Measurements from ENCODE around the gene FAXDC2. TPM values are rescaled to one million over a fixed set of nuclear protein-coding genes. Genes with fewer than 3 reads are reported as not detected.

Gene FAXDC2
- total RNA-seq, 1 experiment from 2014 or later = 4.2 TPM

GRCh38 chr5:154871734-154872133, 21.3 kb upstream of the FAXDC2 start:
- no peak for DNase-seq
- Histone ChIP-seq H3K9me3 (replicated peaks) (no peaks in the 10 kb centered on the region), H3K27ac (no peak overlapping the region), H3K4me3 (no peak overlapping the region), H3K36me3 (peaks cover 56% of the 10 kb centered on the region), H3K27me3 (no peaks in the 10 kb centered on the region), H3K4me1 (no peaks in the 10 kb centered on the region; the same call in 1 of the 2 replicates)

- DNase-seq = peak; percentile 52 to 62
- no peak overlapping the region for H3K4me3 ChIP-seq
- no peaks in the 10 kb centered on the region for H3K9me3 ChIP-seq (replicated peaks)
- H3K27me3 ChIP-seq = no peaks in the 10 kb centered on the region
- H3K4me1 ChIP-seq = no peaks in the 10 kb centered on the region; the same call in 1 of the 2 replicates
- no peak overlapping the region for H3K27ac ChIP-seq
- H3K36me3 ChIP-seq = peaks cover 53% of the 10 kb centered on the region
Observed at GRCh38 chr5:154868702-154869101, 18.3 kb upstream of the FAXDC2 start.

- no peaks in the 10 kb centered on the region for H3K27me3 ChIP-seq
- no peak overlapping the region for H3K27ac ChIP-seq
- H3K36me3 ChIP-seq = peaks cover 41% of the 10 kb centered on the region
- no peak for DNase-seq
- H3K9me3 ChIP-seq (replicated peaks) = no peaks in the 10 kb centered on the region
- no peak overlapping the region for H3K4me3 ChIP-seq
- no peaks in the 10 kb centered on the region; the same call in 1 of the 2 replicates for H3K4me1 ChIP-seq
Observed at GRCh38 chr5:154866841-154867240, 16.4 kb upstream of the FAXDC2 start.

- Histone ChIP-seq H3K27ac (no peak overlapping the region), H3K9me3 (replicated peaks) (no peaks in the 10 kb centered on the region), H3K36me3 (peaks cover 31% of the 10 kb centered on the region), H3K4me3 (no peak overlapping the region), H3K4me1 (no peaks in the 10 kb centered on the region; the same call in 1 of the 2 replicates), H3K27me3 (no peaks in the 10 kb centered on the region)
- DNase-seq = no peak
Observed at GRCh38 chr5:154865466-154866184, 15.2 kb upstream of the FAXDC2 start.

GRCh38 chr5:154863291-154864080, 13.1 kb upstream of the FAXDC2 start:
- Histone ChIP-seq H3K36me3 (peaks cover 28% of the 10 kb centered on the region), H3K27ac (no peak overlapping the region), H3K4me3 (no peak overlapping the region), H3K4me1 (peaks cover 2% of the 10 kb centered on the region; the same call in 1 of the 2 replicates), H3K9me3 (replicated peaks) (no peaks in the 10 kb centered on the region), H3K27me3 (no peaks in the 10 kb centered on the region)
- DNase-seq = no peak

- H3K4me1 ChIP-seq = 0 out of 2 replicates have a peak, but pooled peaks cover 2% of the 10 kb centered on the region
- H3K27ac ChIP-seq = no peak overlapping the region
- no peak overlapping the region for H3K4me3 ChIP-seq
- H3K27me3 ChIP-seq = no peaks in the 10 kb centered on the region
- peaks cover 26% of the 10 kb centered on the region for H3K36me3 ChIP-seq
- H3K9me3 ChIP-seq (replicated peaks) = no peaks in the 10 kb centered on the region
- DNase-seq = no peak
Observed at GRCh38 chr5:154862766-154863165, 12.4 kb upstream of the FAXDC2 start.

- Histone ChIP-seq H3K27me3 (no peaks in the 10 kb centered on the region), H3K27ac (no peak overlapping the region), H3K4me1 (0 out of 2 replicates have a peak, but pooled peaks cover 2% of the 10 kb centered on the region), H3K4me3 (no peak overlapping the region), H3K9me3 (replicated peaks) (no peaks in the 10 kb centered on the region), H3K36me3 (peaks cover 24% of the 10 kb centered on the region)
- DNase-seq = no peak
Observed at GRCh38 chr5:154861946-154862345, 11.5 kb upstream of the FAXDC2 start.

- no peaks in the 10 kb centered on the region for H3K27me3 ChIP-seq
- 0 out of 2 replicates have a peak, but pooled peaks cover 2% of the 10 kb centered on the region for H3K4me1 ChIP-seq
- H3K36me3 ChIP-seq = peaks cover 20% of the 10 kb centered on the region
- DNase-seq = no peak
- H3K4me3 ChIP-seq = no peak overlapping the region
- H3K9me3 ChIP-seq (replicated peaks) = no peaks in the 10 kb centered on the region
- no peak overlapping the region for H3K27ac ChIP-seq
Observed at GRCh38 chr5:154860765-154861164, 10.4 kb upstream of the FAXDC2 start.

- DNase-seq = no peak
- no peaks in the 10 kb centered on the region for H3K27me3 ChIP-seq
- no peak overlapping the region; the same call in 1 of the 2 replicates for H3K4me3 ChIP-seq
- peaks cover 13% of the 10 kb centered on the region for H3K36me3 ChIP-seq
- H3K4me1 ChIP-seq = 0 out of 2 replicates have a peak, but pooled peaks cover 2% of the 10 kb centered on the region
- H3K9me3 ChIP-seq (replicated peaks) = no peaks in the 10 kb centered on the region
- no peak overlapping the region for H3K27ac ChIP-seq
Observed at GRCh38 chr5:154860123-154860522, 9.7 kb upstream of the FAXDC2 start.

- DNase-seq = peak in 1 of 2 experiments; percentile 23
- H3K27ac ChIP-seq = peak overlapping the region; percentile 92
- H3K4me3 ChIP-seq = peak overlapping the region; percentile 73
- no peaks in the 10 kb centered on the region for H3K27me3 ChIP-seq
- 0 out of 2 replicates have a peak, but pooled peaks cover 2% of the 10 kb centered on the region for H3K4me1 ChIP-seq
- H3K9me3 ChIP-seq (replicated peaks) = no peaks in the 10 kb centered on the region
- H3K36me3 ChIP-seq = 0 out of 2 replicates have a peak, but pooled peaks cover 6% of the 10 kb centered on the region
Observed at GRCh38 chr5:154858972-154859871, 8.8 kb upstream of the FAXDC2 start.

- no peaks in the 10 kb centered on the region for H3K27me3 ChIP-seq
- no peaks in the 10 kb centered on the region for H3K9me3 ChIP-seq (replicated peaks)
- H3K4me3 ChIP-seq = peak within 1 kb of the TSS; percentile 73
- peak; percentile 98 to 99 for DNase-seq
- 0 out of 2 replicates have a peak, but pooled peaks cover 2% of the 10 kb centered on the region for H3K4me1 ChIP-seq
- H3K27ac ChIP-seq = peak within 1 kb of the TSS; percentile 92
- H3K36me3 ChIP-seq = 0 out of 2 replicates have a peak, but pooled peaks cover 4% of the 10 kb centered on the region
Observed at GRCh38 chr5:154858297-154858971, 8.0 kb upstream of the FAXDC2 start, which contains the start of gene CNOT8. TSS of gene CNOT8 (plus strand) at chr5:154858627. CDS start at chr5:154863279, 4,652 bp downstream.

GRCh38 chr5:154857530-154858296, 7.3 kb upstream of the FAXDC2 start:
- peak overlapping the region; percentile 92 for H3K27ac ChIP-seq
- peak overlapping the region; percentile 73 for H3K4me3 ChIP-seq
- H3K36me3 ChIP-seq = no peaks in the 10 kb centered on the region
- peak; percentile 97 to 98 for DNase-seq
- no peaks in the 10 kb centered on the region for H3K27me3 ChIP-seq
- H3K4me1 ChIP-seq = 0 out of 2 replicates have a peak, but pooled peaks cover 2% of the 10 kb centered on the region
- no peaks in the 10 kb centered on the region for H3K9me3 ChIP-seq (replicated peaks)

GRCh38 chr5:154851351-154851750, 948 bp upstream of the FAXDC2 start:
- 0 out of 2 replicates have a peak, but pooled peaks cover 4% of the 10 kb centered on the region for H3K4me1 ChIP-seq
- no peaks in the 10 kb centered on the region for H3K36me3 ChIP-seq
- H3K4me3 ChIP-seq = no peak overlapping the region; the same call in 1 of the 2 replicates
- H3K27me3 ChIP-seq = no peaks in the 10 kb centered on the region
- no peak overlapping the region; the same call in 1 of the 2 replicates for H3K27ac ChIP-seq
- H3K9me3 ChIP-seq (replicated peaks) = no peaks in the 10 kb centered on the region
- no peak for DNase-seq

Measured in SJCRH30 (cell line).